GM18868 (cell line): ENCODE results near the gene GALNT2.

Experiments
- ATAC-seq: cut with Tn5 transposase; IDR thresholded peaks from one replicate; pipeline ENCODE4 v1.9.1; 2021; ENCODE audit warnings: mild to moderate bottlenecking, moderate library complexity; ENCODE audit not compliant: unreplicated experiment

Gene GALNT2

DNA sequence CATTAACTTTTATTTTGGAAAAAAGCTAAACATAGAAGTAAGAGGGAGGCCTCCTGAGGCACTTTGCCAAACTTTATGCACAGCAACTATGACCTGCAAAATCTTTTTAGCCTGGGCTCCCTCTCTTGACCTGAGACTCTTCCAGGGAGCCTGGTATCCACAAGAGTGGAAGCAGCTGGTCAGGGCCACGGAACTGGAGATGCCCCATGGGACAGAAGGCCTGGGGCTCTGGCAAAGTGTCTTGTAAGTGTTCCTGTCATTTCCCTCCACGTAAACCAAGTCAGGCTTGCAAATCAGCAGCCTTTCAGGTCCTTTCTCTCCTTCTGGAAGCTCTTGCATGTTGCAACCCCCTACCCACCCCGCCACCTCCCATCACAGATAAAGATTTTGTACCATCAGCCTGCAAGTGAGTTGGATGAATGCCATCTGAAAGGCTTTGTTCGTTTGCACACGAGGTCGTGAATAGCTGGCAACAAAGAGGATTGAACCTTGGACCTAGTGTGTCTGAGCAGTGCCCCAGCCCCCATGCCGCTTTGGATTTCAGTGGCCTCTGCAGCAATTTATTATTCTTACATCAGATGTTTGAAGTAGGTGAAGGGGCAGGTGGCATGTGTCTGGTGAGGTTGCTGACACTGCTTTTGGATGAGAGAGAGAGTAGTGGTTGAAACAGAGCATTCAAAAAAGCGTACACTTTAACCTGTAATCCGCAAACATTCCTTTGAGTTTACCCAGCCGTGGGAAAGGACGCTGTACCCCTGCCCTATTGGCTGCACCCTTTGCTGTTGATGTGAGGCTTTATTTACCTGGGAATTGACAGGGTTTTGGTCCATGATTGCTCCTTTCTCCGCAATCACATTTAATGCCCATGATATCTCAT lies 91.6 kb downstream of the GALNT2 start:
- no peak for ATAC-seq

- ATAC-seq = no peak
Measured at GRCh38 chr1:230159580-230159979, 92.5 kb downstream of the GALNT2 start.

- ATAC-seq = no peak
Measured at GRCh38 chr1:230160957-230161771, 94.1 kb downstream of the GALNT2 start.

DNA sequence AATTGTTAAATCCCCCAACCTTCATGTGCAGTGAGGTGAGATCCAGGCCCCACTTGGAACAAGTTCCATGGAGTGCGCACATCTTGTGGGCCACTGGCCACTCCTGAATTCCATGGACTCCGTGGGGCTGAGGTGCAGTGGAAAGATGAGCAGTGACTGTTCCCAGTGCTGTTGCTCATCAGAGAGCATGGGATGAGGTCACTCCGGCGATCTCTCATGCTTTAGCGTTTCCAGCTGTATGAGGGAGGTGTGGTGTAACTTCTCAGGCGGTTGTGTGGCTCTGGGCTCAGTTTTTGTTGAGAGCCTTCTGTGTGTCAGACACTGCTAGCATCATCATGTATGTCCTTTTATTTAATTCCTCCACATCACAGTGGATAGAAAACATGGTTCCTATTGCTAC lies 96.2 kb downstream of the GALNT2 start:
- ATAC-seq = no peak

DNA sequence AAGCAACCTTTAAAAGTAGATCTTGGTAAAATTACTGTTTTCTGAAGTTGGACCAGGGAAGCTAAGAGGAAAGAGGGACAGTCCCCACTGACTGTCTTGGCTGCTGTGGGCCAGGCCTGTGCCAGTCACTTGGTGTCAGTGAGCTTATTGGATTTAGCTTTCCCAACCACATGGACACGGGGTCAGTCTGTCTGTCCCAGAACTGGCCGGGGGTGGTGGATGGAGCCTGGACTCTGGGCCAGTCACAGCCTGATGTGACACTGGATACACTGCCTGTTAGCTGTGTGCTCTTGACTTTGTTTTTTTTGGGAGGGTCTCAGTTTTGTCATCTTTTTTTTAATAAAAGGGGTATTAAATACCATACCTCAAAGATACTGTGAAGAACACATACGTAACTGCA lies 96.7 kb downstream of the GALNT2 start:
- ATAC-seq = no peak

DNA sequence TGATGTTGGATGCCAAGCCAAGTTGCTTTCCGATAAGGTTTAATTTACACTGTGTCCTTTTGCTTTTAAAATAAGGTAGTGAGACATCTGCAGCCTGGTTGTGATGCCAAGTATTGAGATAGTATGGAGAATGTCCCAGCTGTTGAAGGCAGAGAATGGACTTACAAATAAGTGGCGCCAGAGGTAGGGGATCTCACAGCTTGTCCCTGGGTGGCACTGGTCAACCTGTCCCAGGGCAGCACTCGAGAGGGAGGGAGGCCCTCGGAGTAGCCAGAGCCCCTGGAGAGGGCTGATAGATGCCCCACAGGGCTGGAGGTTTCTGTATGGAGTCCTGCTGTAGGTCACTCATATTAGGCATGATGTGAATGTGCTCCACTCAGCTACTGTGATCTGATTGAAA lies 98.5 kb downstream of the GALNT2 start:
- ATAC-seq = no peak

- ATAC-seq = no peak
Measured at GRCh38 chr1:230166366-230167132, 99.5 kb downstream of the GALNT2 start.

DNA sequence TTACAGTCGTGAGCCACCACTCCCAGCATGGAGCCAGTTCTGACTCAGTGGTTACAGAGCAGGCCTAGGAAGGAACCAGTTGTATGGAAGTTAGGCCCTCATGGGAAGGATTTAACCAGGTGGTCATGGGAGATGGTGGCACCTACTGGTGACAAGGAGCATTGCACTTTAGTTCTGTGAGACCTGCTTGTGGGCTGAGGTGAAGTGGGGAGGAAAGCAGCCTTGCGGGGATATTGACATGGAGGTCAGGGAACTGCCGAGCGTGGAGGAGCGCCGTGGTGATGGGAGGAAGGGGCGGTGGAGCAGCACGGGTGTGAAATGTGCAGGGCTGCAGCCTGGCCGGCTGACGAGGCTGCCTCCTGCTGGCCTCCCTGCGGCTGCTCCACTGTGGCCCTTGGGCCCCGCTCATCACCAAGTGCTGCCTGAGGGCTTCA lies 100.4 kb downstream of the GALNT2 start:
- ATAC-seq = peak; percentile 34

GRCh38 chr1:230169454-230170152 lies 102.6 kb downstream of the GALNT2 start:
- peak; percentile 60 for ATAC-seq

GRCh38 chr1:230170153-230170547 lies 103.1 kb downstream of the GALNT2 start:
- ATAC-seq = peak; percentile 48

GRCh38 chr1:230170622-230171021 lies 103.6 kb downstream of the GALNT2 start:
- ATAC-seq = no peak

DNA sequence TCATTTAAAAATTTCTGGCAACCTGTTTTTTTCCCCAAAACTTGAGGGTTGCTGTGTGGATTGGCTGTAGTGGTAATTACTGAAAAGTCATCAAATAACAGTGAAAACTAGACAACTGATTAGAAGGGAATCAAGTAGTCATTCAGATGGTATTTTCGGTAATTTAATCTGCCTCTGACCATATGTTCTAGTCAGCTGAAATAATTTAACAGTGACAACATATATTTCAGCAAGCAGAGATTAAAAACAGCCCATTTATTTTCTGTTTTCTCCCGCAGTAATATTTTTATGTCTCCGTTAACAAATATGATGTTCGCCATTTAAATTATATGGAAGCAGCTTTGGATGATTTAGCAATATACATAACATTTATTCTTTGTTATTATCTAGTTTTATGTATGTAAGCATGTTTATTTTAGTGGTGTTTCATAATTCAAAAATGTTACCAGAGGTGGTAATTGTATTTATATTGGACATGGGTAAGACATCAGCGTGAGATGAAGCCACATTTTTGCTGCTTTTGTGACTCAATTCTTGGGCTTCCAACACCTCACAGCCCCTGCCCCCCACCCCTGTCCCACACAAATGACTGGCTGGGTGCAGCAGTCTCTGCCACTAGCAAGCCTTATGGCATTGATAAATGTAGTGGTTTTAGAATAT lies 104.4 kb downstream of the GALNT2 start:
- no peak for ATAC-seq

DNA sequence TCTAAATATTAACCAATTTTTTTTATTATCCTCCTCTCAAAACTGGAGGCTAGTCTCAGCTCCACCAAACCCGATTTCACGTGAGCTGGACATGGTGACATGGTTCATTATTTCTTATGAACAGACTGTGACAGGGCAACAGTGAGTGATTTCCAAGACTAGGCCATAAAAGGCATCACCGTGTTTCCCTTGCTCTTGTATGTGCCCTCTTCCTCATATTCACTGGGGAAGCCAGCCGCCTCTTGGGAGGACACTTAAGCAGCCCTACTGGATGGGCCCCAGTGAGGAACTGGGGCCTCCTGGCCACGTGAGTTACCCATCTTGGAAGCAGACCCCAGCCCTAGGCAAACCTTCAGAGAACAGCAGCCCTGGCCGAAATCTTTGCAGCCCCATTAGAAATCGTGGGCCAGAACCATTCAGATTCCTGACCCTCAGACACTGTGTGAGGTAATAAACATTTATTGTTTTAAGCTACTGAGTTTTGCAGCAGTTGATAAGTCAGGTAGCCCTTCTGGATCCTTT lies 105.0 kb downstream of the GALNT2 start:
- ATAC-seq = no peak

DNA sequence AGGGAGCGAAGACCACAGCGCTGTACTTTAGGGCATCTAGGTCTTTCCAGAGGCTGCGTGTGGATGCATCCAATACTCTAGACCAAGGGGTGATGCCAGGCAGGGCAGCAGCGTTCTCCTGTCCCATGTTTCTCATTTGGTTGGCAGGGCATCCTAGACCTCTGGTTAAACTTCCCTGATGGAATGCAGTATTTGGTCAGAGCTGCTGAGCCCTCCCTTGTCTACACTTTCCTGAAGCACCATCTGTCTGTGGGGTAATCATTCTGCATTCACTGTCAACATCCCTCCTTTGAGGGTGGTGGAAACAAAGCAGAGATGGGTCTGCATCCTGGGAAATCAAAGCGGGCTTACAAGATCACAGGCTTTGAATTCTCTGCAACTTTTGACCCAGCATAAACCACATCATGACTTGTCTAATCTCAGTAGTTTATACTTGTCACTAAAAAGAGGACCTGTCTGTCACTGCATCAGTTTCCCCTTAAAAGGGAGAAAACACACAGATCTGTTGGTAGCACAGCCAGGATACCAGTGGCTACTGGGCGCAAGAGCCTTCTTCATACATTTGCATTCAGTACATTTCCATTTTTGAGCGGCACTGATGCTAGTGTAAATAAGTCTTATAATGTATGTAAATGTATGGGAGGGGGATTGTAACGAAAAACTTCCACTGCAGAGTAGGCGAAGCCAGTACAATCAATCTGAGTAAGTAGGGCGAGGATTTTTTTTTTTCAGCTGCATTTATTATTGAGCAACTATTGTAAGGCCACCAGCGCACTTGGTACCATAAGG lies 106.3 kb downstream of the GALNT2 start:
- ATAC-seq = no peak

GRCh38 chr1:230174041-230174440 lies 107.0 kb downstream of the GALNT2 start:
- no peak for ATAC-seq

DNA sequence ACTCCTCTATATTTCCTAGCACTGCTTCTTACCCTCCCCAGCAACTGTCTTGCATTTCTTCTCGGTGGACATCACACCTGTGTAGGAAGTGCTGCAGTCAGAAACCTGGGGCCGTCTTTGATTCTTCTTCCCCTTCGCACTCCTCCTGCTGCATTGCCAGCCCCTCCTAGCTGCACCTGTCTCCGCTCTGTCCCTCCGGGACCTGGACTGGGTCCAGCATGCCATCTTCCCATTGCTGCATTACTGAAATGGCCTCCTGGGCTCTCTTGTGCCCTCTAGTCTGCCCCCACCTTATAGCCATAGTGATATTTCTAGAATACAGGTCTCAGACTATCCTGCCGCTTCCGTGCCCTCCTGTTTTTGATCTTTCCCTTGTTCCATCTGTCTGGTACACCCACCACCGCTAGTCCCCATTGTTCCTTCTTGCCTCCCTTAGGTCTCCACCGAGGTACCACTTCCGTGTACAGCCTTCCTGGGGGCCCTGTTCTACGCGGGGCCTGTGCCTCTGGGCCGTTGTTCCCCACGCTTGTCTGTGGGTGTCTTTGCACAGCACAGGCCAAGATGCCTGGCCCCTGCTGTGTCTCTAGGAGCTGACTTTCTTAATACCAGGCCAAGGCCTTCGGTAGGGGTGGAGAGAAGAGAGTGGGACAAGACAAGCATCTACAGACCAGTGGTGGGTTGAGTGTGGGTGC lies 107.6 kb downstream of the GALNT2 start:
- ATAC-seq = no peak

DNA sequence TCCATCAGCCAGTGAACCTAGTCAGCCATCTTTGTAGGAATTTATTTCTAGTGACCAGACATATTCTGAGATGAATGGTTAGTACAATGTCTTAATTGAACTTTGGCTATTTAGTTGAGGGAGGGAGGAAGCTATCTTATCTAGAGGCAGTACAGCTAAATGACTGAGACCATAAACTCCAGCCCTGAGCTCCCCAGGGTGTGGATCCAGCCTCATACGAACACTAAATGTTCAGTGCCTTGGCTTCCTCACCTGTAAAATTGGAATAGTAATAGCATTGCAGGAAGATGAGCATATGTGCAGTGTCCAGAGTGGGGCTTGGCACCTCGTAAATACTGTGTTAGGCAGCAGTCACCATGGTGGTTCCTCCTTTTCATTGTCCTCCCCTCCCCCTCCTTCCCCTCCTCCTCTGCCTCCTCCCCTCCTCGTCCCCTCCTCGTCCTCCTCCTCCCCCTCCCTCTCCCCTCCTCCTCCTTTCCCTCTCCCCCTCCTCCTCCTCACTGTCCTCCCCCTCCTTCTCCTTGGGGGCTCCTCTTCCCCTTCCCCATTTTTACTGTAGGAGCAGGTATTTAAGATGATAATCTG lies 108.2 kb downstream of the GALNT2 start:
- no peak for ATAC-seq

- no peak for ATAC-seq
Measured at GRCh38 chr1:230175839-230176238, 108.8 kb downstream of the GALNT2 start.
